Amniotic epithelial cell (primary cell): Measurements from ENCODE around the gene EPS8L2.
A peak's percentile ranks its signal among the peaks of the same experiment; 100 is the strongest.
"Not testable (repeated sequence)": the region's sequence is repeated elsewhere in the genome, so short reads cannot be mapped to it uniquely, and the experiment has no call there.

ENCODE experiments used
- DNase-seq: peaks from one replicate; pipeline ENCODE4 v3.0.0-alpha.2; 2010; ENCODE audit warnings: low read depth

Gene EPS8L2

DNA sequence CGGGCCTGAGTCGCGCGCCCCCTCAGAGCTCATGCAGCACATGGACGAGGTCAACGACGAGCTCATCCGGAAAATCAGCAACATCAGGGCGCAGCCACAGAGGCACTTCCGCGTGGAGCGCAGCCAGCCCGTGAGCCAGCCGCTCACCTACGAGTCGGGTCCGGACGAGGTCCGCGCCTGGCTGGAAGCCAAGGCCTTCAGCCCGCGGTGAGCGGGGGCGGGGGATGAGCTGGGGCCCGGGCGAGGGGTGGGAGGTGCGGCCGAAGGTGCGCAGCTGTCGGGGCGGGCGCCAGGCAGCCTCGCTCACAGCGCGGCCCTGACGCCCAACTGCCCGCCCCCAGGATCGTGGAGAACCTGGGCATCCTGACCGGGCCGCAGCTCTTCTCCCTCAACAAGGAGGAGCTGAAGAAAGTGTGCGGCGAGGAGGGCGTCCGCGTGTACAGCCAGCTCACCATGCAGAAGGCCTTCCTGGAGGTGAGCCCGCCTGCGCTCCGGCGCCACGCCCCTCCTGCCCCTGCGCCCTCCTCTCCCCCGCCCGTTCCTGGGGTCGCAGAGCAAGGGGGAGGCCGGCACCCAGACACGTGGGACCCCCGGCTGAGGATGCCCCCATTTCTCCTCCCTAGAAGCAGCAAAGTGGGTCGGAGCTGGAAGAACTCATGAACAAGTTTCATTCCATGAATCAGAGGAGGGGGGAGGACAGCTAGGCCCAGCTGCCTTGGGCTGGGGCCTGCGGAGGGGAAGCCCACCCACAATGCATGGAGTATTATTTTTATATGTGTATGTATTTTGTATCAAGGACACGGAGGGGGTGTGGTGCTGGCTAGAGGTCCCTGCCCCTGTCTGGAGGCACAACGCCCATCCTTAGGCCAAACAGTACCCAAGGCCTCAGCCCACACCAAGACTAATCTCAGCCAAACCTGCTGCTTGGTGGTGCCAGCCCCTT lies 20.5 kb downstream of the EPS8L2 start:
- peak; percentile 50 for DNase-seq

DNA sequence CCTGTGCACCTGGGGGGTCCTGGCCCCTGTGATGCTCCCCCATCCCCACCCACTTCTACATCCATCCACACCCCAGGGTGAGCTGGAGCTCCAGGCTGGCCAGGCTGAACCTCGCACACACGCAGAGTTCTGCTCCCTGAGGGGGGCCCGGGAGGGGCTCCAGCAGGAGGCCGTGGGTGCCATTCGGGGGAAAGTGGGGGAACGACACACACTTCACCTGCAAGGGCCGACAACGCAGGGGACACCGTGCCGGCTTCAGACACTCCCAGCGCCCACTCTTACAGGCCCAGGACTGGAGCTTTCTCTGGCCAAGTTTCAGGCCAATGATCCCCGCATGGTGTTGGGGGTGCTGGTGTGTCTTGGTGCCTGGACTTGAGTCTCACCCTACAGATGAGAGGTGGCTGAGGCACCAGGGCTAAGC lies 21.3 kb downstream of the EPS8L2 start:
- DNase-seq = no peak

DNA sequence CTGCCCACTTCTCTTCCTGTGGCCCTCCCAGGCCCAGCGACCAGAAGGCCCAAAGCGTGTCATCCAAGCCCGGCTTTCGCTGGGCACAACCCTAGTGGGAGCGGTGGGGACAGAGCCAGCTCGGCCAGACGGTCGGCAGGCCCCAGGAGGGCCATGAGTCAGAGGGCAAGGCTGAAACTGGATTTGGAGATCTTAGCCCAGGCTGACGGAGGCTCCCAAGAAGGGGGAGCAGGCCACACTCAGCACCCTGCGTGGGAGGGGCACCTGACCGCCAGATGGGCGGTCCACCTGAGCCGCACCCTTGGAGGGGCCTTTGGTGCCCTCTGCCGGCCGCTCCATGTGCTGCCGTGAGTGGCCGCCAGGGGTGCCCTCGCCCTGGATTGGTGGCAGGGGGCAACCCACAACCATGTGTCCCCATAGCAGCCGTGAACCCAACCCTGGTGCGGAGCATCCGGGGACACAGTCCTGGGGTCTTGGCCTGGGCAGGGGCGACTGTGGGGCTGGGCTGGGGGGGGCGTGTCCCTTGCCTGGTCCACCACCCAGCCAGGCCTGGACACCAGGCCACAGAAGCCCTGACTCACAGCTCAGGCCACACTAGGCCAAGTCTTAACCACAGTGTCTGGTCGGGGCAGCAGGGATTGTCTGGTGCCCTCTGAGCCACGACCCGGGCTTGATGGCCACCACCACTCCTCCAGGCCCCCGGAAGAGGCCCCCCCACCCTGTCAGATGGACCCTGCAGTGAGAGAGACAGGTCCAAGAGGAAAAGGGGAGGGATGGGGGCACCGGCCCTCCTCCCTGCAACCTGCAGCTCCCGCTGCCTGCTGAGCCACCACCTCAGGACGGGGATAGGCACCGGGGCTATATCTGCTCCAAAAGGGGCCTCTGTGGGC lies 22.1 kb downstream of the EPS8L2 start:
- peak; percentile 72 for DNase-seq

DNA sequence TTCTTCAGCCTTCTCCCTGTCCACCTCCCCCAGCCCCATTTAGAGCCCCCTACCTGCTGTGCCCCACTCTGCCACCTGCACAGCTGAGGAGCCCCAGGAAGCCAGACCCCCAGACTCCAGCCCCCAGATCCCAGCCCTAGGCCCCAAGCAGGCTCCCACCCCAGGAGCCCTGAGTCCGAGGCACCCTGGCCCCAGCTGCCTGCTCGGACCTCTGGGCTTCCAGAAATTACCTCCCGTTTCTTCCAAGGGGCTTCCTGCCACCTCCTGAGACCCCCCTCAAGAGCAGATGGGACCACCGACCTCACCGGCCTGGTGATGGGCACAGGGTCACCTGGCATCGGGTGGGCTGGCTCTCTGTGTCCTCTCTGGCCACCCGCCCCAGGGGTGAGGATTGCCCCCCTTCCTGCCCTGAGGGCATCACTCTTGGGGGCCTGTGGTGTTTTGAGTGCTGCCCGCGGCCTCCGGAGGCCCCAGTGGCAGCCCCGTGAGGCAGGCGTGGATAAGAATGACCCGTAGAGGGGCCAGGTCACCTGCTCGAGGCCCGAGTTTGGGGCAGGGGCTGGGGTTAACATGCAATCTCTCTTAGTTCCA lies 23.0 kb downstream of the EPS8L2 start:
- no peak for DNase-seq

DNA sequence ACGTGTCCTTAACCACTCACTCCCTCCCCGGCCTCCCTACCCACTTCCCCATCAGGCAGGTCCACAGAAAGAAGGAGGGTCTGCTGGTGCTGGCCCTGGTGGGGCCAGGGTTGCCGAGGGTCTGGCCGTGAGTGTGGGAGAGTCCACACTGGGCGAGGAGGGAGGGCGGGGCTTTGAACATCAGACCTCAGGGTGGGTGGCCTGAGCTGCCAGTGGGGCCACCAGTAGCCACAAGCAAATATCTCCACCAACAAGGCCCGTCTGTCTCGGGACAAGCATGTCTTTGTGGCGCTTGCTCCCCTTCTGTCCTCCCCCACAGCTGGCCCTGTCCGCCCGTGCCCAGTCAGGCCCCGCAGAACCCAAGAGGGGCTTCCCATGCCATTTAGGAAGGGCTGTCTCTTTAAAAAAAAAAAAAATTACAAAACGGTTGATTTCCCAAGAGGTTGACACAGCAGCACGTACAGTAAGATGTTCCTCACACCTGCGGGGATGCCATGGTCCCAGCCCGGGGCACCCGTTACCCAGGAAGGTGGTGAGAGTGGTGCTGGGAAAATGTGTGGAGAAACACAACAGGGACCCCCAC lies 23.6 kb downstream of the EPS8L2 start:
- DNase-seq = no peak

DNA sequence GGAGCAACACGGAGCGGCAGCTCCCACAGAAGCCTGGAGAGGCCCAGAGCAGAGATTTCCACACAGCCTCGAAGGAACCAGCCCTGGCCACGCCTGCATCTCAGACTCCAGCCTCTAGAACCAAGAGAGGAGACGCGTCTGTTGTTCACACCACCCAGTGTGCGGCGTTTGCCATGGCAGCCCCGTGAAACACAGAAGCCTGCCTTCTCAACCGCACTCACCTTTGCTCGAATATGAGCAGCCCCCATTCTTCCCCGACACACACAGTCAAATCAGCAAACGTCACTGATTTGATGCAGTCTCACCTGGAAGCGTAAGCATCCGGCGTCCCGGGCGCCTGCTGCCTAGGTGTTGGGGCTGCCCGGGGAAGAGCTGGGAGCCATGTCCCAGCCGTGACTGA lies 27.0 kb downstream of the EPS8L2 start:
- no peak for DNase-seq

DNA sequence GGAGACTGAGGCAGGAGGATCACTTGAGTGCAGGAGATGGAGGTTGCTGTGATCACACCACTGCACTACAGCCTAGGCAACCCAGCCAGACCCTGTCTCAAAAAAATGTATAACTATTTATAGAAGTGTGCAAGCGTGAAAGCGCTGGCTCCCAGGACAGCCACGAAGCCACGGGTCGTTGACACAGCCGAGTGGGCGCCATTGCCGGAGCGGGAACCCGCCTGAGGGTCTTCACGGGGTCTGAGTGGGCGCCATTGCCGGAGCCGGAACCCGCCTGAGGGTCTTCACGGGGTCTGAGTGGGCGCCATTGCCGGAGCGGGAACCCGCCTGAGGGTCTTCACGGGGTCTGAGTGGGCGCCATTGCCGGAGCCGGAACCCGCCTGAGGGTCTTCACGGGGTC lies 28.5 kb downstream of the EPS8L2 start:
- not testable (repeated sequence) for DNase-seq

DNA sequence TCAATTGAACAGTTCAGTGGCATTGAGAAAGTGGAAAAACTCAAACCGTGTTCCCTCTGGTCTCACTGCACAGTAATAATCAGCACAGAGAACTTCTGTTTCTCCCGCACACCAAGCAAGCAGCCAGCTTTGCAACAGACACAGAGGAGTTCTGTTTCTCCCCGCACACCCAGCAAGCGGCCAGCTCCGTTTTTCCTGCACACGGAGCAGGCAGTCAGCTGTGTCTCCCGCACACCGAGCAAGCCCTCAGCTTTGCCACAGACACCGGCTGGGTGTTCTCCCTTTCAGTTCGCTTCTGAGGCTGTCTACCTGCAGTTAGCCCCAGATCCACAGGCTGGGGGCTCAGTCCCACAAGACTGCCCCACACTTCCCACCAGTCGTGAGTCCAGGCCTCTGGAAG lies 31.3 kb downstream of the EPS8L2 start:
- DNase-seq = no peak

DNA sequence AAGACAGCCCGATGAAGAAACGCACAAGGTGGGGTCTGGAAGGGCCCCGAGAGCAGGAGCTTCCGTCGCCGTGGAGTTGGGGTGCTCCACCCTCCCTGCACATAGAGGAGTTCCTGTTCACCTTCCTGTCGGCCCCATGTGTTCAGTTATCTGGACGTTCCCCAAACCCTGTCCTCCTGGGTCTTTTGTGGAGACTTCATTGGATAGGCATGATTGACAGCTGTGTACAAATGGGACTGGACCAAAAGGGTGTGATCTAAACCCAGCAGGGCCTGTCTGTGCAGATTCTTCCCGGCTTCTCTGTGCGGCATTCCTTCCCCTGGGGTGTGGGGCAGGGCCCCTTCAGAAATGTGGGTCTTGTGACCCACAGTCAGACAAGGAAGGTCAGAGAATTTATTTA lies 31.9 kb downstream of the EPS8L2 start:
- DNase-seq = not testable (repeated sequence)

DNA sequence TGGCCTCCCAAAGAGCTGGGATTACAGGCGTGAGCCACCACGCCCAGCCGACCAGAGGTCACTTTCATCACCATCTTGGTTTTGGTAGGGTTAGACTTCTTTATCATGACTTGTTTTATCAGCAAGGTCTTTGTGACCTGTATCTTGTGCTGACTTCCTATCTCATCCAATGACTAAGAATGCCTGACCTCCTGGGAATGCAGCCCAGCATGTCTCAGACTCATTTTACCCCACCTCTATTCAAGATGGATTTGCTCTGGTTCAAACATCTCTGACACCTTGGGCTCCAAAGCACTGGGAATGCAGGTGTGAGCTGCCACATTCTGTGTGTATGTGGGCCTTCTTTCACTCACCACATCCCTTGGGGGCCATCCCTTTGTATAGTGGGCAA lies 36.1 kb downstream of the EPS8L2 start:
- DNase-seq = no peak

DNA sequence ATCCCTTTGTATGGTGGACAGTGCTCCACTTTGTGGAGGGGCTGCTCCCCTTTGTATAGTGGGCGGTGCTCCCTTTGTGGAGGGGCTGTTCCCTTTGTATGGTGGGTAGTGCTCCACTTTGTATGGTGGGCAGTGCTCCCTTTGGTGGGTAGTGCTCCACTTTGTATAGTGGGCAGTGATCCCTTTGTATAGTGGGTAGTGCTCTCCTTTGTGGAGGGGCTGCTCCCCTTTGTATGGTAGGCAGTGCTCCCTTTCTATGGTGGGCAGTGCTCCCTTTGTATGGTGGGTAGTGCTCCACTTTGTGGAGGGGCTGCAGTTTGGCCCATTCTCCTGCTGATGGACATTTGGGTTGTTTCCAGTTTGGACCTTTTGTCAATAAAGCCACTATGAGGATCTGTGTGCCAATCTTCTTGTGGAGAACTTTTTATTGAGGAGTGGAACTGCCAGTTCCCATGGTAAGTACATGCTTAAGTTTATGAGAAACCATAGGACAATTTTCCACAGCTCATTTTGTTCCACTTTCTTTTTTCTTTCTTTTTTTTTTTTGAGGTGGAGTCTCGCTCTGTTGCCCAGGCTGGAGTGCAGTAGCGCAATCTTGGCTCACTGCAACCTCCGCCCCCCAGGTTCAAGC lies 36.7 kb downstream of the EPS8L2 start:
- no peak for DNase-seq

DNA sequence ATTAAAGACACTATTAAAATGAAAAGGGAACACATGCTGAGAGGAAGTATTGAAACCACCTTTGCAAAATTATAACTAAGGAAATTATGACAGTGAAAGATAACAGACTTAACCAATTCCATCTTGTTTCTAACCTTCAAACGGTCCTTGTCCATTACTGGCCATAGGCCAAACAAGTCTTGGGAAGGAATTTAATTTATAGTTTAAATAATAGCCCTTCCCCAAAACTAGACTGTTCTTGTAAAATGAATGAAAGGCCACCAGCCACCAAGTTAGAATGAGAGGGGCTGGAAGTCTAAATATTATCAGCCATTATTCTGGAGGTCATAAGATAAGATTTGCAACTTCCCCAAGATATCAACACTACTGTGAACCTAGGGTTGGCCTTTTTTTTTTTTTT lies 39.4 kb downstream of the EPS8L2 start:
- no peak for DNase-seq

DNA sequence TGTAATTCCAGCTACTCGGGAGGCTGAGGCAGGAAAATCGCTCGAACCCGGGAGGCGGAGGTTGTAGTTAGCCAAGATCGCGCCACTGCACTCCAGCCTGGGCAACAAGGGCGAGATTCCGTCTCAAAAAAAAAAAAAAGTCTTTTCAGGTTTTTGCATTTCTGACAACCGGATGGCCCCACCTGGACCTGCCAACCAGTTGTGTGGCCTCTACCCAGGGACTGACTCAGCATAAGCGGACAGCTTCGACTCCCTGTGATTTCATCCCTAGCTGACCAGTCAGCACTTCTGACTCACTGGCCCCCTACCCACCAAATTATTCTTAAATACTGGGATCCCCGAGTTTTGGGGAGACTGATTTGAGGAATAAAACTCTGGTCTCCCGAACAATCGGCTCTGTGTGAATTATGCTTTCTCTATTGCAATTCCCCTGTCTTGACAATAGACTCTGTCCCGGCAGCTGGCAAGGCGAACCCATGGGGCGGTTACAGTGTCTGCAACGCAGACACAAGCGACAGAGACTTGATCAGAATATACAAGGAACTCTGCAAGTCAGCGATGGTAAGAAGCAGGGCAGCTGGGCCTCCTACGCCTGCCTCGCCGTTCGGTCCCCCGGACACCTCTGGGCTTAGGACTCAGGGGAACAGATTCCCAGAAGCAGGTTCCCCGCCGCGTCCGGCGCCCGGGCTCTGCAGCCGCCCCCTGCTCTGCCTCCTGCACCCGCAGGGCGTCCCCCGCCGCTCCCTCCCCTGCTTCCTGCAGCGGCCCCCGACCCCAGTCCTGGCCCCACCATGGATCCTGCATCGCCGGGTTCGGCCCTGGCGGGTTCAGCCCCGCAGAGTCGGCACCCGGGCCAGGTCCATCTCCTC lies 40.5 kb downstream of the EPS8L2 start:
- no peak for DNase-seq

DNA sequence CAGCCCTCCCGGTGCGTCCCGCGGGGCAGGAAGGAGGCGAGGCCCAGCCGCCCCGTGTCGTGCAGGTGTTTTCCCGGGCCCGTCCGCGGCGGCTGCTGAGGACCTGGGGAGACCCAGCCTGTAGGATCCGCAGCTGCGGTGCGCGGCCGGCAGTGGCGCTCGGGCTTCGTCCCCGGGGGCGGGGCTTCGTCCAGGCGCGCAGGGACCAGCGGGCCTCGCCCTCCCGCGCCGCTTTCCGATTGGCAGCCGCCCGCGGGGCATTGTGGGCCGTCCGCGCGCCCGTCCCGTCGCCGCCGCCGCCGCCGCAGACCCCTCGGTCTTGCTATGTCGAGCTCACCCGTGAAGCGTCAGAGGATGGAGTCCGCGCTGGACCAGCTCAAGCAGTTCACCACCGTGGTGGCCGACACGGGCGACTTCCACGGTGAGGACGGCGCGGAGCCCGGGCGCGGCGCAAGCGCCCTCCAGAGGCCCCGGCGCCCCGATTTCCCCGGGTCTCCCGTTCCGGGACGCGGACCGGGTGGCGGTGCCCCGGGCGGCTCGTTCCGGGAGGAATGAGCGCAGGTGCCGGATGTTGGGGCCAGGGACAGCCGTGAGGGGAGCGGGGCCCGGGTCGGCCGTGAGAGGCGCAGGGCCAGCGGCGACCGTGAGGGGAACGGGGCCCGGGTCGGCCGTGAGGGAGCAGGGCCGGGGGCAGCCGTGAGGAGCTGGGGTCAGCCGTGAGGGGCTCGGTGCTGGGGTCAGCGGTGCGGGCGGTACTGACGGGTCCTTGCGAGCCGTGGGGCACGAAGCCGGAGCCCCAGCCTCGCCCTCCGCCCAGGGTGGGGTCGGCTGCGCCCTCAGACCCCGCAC lies 41.4 kb downstream of the EPS8L2 start, which contains the start of gene TALDO1:
Gene TALDO1 (plus strand): TSS at position 307 of the 849 bp plus-strand sequence. CDS start 18 bp downstream, at position 325.
- peak; percentile 69 for DNase-seq

DNA sequence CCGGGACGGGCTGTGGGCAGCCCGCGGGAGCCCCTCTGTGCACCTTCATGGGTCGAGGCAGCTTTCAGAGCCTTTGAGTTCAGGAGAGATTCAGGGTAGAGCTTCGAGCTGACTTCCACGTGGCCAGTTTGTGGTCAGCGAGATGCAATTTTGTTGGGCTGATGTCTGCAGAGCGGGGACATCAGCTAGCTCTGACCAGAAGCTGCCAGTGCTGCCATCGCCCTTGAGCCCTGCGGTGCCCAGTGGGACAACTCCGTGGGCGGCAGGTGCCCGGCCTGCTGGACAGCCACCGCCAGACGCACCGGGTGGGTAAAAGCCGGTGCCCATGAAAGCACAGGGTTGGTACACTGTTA lies 42.0 kb downstream of the EPS8L2 start:
- DNase-seq = peak; percentile 31

DNA sequence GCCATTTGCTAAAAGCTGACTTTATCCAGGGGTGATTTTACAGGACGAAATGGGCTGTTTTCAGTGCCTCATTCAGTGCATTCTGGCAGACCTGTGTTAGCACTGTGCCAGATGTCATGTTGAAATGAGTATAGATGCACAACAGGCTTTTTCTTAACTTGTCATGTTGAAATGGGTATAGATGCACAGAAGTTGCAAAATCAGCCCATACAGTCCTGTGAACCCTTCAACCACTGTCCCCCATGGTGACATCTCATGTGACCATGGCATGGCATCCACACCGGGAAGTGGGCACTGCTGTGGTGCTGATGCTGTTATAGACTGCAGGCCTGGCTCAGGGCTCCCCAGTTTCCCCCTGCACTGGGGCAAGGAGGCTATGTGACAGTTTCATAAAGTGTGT lies 43.7 kb downstream of the EPS8L2 start:
- no peak for DNase-seq

DNA sequence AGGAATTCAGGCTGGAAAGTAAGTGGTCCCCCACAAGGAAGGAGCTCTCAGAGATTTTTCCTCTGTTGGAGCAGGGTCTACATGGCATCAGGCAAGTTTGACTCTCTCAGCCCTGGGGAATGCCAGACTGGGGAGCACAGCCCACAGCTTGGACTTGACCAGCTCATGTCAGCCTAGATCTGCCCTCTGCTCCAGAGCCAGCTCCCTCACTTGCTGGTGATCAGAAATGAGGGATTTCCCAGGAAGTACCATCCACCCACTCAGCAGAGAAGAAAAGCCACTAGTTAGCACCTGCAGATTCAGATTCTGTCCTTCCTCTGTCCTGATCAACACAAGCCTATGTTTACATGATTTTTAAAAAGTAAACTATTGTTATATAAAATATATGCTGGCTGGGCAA lies 54.2 kb downstream of the EPS8L2 start:
- no peak for DNase-seq

DNA sequence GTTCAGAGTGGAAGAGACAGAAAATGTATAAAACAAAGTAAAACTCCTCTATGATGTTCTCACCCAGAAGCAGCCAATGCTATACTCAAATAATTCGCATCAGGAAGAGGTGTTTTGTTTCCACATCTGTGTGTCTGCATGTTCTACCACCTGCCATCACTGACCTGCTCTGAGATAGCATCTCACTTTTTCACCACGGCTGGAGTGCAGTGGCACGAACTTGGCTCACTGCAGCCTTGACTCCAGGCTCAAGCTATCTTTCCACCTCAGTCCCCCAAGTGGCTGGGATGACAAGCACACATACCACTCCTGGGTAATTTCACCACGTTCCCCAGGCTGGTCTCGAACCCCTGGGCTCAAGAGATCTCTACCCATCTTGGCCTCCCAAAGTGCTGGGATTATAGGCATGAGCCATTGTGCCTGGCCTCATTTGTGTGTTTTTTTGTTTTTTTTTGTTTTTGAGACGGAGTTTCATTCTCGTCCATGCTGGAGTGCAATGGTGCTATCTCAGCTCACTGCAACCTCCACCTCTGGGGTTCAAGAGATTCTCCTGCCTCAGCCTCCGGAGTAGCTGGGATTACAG lies 55.6 kb downstream of the EPS8L2 start:
- no peak for DNase-seq

DNA sequence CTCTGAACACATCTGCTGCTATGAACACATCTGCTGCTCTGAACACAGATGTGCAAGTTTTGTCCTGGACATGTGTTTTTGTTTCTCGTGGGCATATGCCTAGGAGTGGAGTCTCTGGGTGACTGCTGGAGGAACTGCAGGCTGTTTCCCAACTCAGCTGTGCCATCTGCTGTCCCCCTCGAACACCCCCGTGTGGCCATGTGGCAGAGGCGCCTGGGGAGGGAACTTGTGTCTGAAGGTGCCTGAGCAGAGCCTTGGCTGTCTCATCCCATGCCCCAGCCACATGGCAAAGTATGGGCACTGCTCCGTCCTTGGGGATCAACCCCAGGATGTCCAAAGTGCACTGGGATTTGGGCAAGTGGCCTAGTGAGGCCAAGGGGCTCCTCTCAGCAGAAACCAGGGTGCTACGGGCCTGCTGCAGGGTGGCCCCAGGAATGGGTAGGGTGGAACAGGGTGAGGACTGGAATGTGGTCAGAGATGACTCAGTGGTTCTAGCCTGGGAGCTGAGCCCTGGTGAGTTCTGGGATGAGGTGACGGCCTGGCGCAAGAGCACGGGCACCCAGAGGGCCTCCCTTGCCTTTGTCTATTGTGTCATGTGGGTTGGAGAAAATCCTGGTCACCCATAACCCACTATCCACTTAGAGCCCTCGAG lies 56.5 kb downstream of the EPS8L2 start:
- DNase-seq = peak; percentile 90
